ENCODE measurements around the gene MFAP4.

- TF ChIP-seq POLR2AphosphoS5 (IDR thresholded peaks at IDR 0.05; ENCODE audit: borderline replicate concordance, low read depth, low read length) (no peak), EZH2 (IDR thresholded peaks at IDR 0.05) (no peak)
These were observed 38.2 kb downstream of the MFAP4 start for GRCh38 chr17:19348806-19349205.
